Skeletal muscle tissue (tissue), 4 donors: ENCODE measurements around the gene DEPP1. TPM values are rescaled to one million over a fixed set of nuclear protein-coding genes. Genes with fewer than 3 reads are reported as not detected.
A peak's percentile ranks its signal among the peaks of the same experiment; 100 is the strongest.

Experiments used
- H3K27ac ChIP-seq: one replicate; pipeline ENCODE4 v1.7.0; 2013; ENCODE audit warnings: mild to moderate bottlenecking, low read depth, low read length, inconsistent platforms
- H3K27me3 ChIP-seq, 3 donors: one replicate each; pipeline ENCODE4 v1.7.0; 2013; ENCODE audit warnings: low read length in 3 of 3; ENCODE audit not compliant: control insufficient read depth in 3 of 3, insufficient read depth in 3 of 3
- H3K36me3 ChIP-seq, 3 donors: one replicate each; pipeline ENCODE4 v1.7.0; 2013; ENCODE audit warnings: low read length in 3 of 3; ENCODE audit not compliant: control insufficient read depth in 3 of 3, insufficient read depth in 3 of 3
- H3K4me1 ChIP-seq, 3 donors: one replicate each; pipeline ENCODE4 v1.7.0; 2013; ENCODE audit warnings: low read length in 3 of 3, mild to moderate bottlenecking in 3 of 3; ENCODE audit not compliant: control insufficient read depth in 3 of 3, insufficient read depth in 3 of 3
- H3K4me3 ChIP-seq, 3 donors: one replicate each; pipeline ENCODE4 v1.7.0; 2013; ENCODE audit warnings: low read length in 3 of 3
- H3K9ac ChIP-seq, 3 donors: one replicate each; pipeline ENCODE4 v1.7.0; 2013; ENCODE audit warnings: low read length in 3 of 3, mild to moderate bottlenecking in 3 of 3, moderate library complexity in 2 of 3, low read depth in 1 of 3
- H3K9me3 ChIP-seq, 3 donors: one replicate each; pipeline ENCODE4 v1.7.0; 2013; ENCODE audit warnings: low read length in 3 of 3; ENCODE audit not compliant: control insufficient read depth in 3 of 3
- total RNA-seq: library from RNA; depleted of rRNA; stranded (reverse); fragments of >200 nt; gene quantifications from one replicate; pipeline ENCODE4 v1.2.3, GENCODE V29; 2014
- donor health status: Osteomylitis.

Gene DEPP1
- total RNA-seq, 1 donor from 2014 or later, result 12.5 TPM

GRCh38 chr10:44934416-44935200 lies 44.0 kb downstream of the DEPP1 start:
- Histone ChIP-seq H3K4me3 (no peak overlapping the region), H3K9ac (no peak overlapping the region), H3K36me3 (no peaks in the 10 kb centered on the region), H3K4me1 (peaks cover 22 to 40% (median 40%) of the 10 kb centered on the region in 3 donors), H3K9me3 (no peaks in the 10 kb centered on the region), H3K27me3 (no peaks in the 10 kb centered on the region), H3K27ac (no peak overlapping the region)

GRCh38 chr10:44933451-44934321 lies 44.9 kb downstream of the DEPP1 start:
- Histone ChIP-seq H3K27me3 (no peaks in the 10 kb centered on the region), H3K36me3 (no peaks in the 10 kb centered on the region), H3K4me3 (no peak overlapping the region), H3K4me1 (peaks cover 22 to 40% (median 40%) of the 10 kb centered on the region in 3 donors), H3K27ac (no peak overlapping the region), H3K9me3 (no peaks in the 10 kb centered on the region), H3K9ac (no peak overlapping the region)

GRCh38 chr10:44932517-44933450 lies 45.8 kb downstream of the DEPP1 start:
- Histone ChIP-seq H3K4me1 (peaks cover 22 to 40% (median 40%) of the 10 kb centered on the region in 3 donors), H3K27ac (no peak overlapping the region), H3K27me3 (no peaks in the 10 kb centered on the region), H3K4me3 (no peak overlapping the region), H3K9me3 (no peaks in the 10 kb centered on the region), H3K9ac (peak overlapping the region in 1 of 3 donors; percentile 50), H3K36me3 (no peaks in the 10 kb centered on the region)

GRCh38 chr10:44931621-44932516 lies 46.7 kb downstream of the DEPP1 start:
- Histone ChIP-seq H3K4me1 (peaks cover 22 to 42% (median 39%) of the 10 kb centered on the region in 3 donors), H3K36me3 (no peaks in the 10 kb centered on the region), H3K27me3 (no peaks in the 10 kb centered on the region), H3K4me3 (no peak overlapping the region), H3K9ac (peak overlapping the region in 1 of 3 donors; percentile 50), H3K9me3 (no peaks in the 10 kb centered on the region), H3K27ac (no peak overlapping the region)

GRCh38 chr10:44930904-44931620 lies 47.5 kb downstream of the DEPP1 start:
- no peaks in the 10 kb centered on the region for H3K27me3 ChIP-seq
- H3K9ac ChIP-seq, result no peak overlapping the region

GRCh38 chr10:44929356-44930255 lies 49.0 kb downstream of the DEPP1 start:
- no peak overlapping the region for H3K9ac ChIP-seq
- no peaks in the 10 kb centered on the region for H3K27me3 ChIP-seq
- H3K9me3 ChIP-seq, result no peaks in the 10 kb centered on the region
- no peaks in the 10 kb centered on the region for H3K36me3 ChIP-seq
- no peak overlapping the region for H3K4me3 ChIP-seq
- peaks cover 11 to 25% (median 17%) of the 10 kb centered on the region in 3 donors for H3K4me1 ChIP-seq
- no peak overlapping the region for H3K27ac ChIP-seq

More at GRCh38 chr10:44930904-44931620, 47.5 kb downstream of the DEPP1 start:
- Histone ChIP-seq H3K4me1 (peaks cover 18 to 39% (median 31%) of the 10 kb centered on the region in 3 donors), H3K36me3 (no peaks in the 10 kb centered on the region), H3K9me3 (no peaks in the 10 kb centered on the region), H3K27ac (no peak overlapping the region), H3K4me3 (no peak overlapping the region)

GRCh38 chr10:44928462-44928861 lies 50.1 kb downstream of the DEPP1 start:
- H3K27ac ChIP-seq, result no peak overlapping the region
- H3K4me3 ChIP-seq, result no peak overlapping the region
- no peaks in the 10 kb centered on the region for H3K36me3 ChIP-seq
- no peaks in the 10 kb centered on the region for H3K9me3 ChIP-seq
- H3K9ac ChIP-seq, result no peak overlapping the region
- no peaks in the 10 kb centered on the region for H3K27me3 ChIP-seq
- peaks cover 8 to 15% (median 13%) of the 10 kb centered on the region in 3 donors for H3K4me1 ChIP-seq

- H3K9ac ChIP-seq, result no peak overlapping the region
These were observed 51.3 kb downstream of the DEPP1 start for GRCh38 chr10:44927352-44927751.

More at GRCh38 chr10:44927352-44927751, 51.3 kb downstream of the DEPP1 start:
- H3K36me3 ChIP-seq, result no peaks in the 10 kb centered on the region
- no peak overlapping the region for H3K4me3 ChIP-seq
- peaks cover 0 to 4% (median 3%) of the 10 kb centered on the region in 3 donors for H3K4me1 ChIP-seq
- no peak overlapping the region for H3K27ac ChIP-seq
- no peaks in the 10 kb centered on the region for H3K27me3 ChIP-seq
- no peaks in the 10 kb centered on the region for H3K9me3 ChIP-seq
